Dermis microvascular lymphatic vessel endothelial cell (primary cell): ENCODE results near the gene HAGHL. TPM values are rescaled to one million over a fixed set of nuclear protein-coding genes. Genes with fewer than 3 reads are reported as not detected.
"Not testable (repeated sequence)": the region's sequence is repeated elsewhere in the genome, so short reads cannot be mapped to it uniquely, and the experiment has no call there.

Experiments used
- DNase-seq, 2 donors: peaks; one replicate each; pipeline versions ENCODE4 v3.0.0 to v3.0.0-alpha.2; 2010; ENCODE audit warnings: low read depth in 2 of 2
- total RNA-seq: library from RNA; depleted of rRNA; stranded (reverse); fragments of >200 nt; gene quantifications from 2 replicates; pipeline ENCODE4 v1.2.1, GENCODE V29; 2014

Gene HAGHL
- total RNA-seq, 1 donor from 2014 or later: 5.4 TPM

GRCh38 chr16:734208-734980 lies 7.5 kb downstream of the HAGHL start:
- DNase-seq: no peak

- DNase-seq: no peak
These were observed 8.3 kb downstream of the HAGHL start for GRCh38 chr16:734981-735881.

- no peak for DNase-seq
These were observed 9.1 kb downstream of the HAGHL start for GRCh38 chr16:735982-736453.

GRCh38 chr16:736936-737481 lies 10.1 kb downstream of the HAGHL start:
- no peak for DNase-seq

- no peak for DNase-seq
These were observed 12.9 kb downstream of the HAGHL start for GRCh38 chr16:739560-740458.

GRCh38 chr16:740459-740763 lies 13.5 kb downstream of the HAGHL start:
- DNase-seq: no peak

GRCh38 chr16:740764-741505 lies 14.0 kb downstream of the HAGHL start, which contains the start of gene CIAO3:
Gene CIAO3, minus strand, starts transcription at chr16:740997. Its CDS starts 12 bp downstream, at chr16:740985.
- DNase-seq: peak; percentile 79 to 93

GRCh38 chr16:741986-742629 lies 15.2 kb downstream of the HAGHL start:
- no peak for DNase-seq

- not testable (repeated sequence) for DNase-seq
These were observed 16.0 kb downstream of the HAGHL start for GRCh38 chr16:742894-743293.

- DNase-seq: no peak
These were observed 17.0 kb downstream of the HAGHL start for GRCh38 chr16:743794-744500.

- no peak for DNase-seq
These were observed 18.8 kb downstream of the HAGHL start for GRCh38 chr16:745739-746138.

GRCh38 chr16:746637-747036 lies 19.7 kb downstream of the HAGHL start:
- DNase-seq: no peak

GRCh38 chr16:747978-748746 lies 21.3 kb downstream of the HAGHL start:
- no peak for DNase-seq

- DNase-seq: no peak
These were observed 22.1 kb downstream of the HAGHL start for GRCh38 chr16:749010-749409.

- DNase-seq: no peak
These were observed 23.6 kb downstream of the HAGHL start for GRCh38 chr16:750485-750884.

- DNase-seq: no peak
These were observed 24.5 kb downstream of the HAGHL start for GRCh38 chr16:751152-752006.

- no peak for DNase-seq
These were observed 25.1 kb downstream of the HAGHL start for GRCh38 chr16:752007-752312.

- not testable (repeated sequence) for DNase-seq
These were observed 27.3 kb downstream of the HAGHL start for GRCh38 chr16:754121-754607.
